ENCODE data around the gene TRIM28. TPM values are rescaled to one million over a fixed set of nuclear protein-coding genes. Genes with fewer than 3 reads are reported as not detected.
A peak's percentile ranks its signal among the peaks of the same experiment; 100 is the strongest.
"Not testable (repeated sequence)": the region's sequence is repeated elsewhere in the genome, so short reads cannot be mapped to it uniquely, and the experiment has no call there.

Gene TRIM28
- total and polyA plus RNA-seq, 12 donors: 161 to 302 (median 240) TPM

DNA sequence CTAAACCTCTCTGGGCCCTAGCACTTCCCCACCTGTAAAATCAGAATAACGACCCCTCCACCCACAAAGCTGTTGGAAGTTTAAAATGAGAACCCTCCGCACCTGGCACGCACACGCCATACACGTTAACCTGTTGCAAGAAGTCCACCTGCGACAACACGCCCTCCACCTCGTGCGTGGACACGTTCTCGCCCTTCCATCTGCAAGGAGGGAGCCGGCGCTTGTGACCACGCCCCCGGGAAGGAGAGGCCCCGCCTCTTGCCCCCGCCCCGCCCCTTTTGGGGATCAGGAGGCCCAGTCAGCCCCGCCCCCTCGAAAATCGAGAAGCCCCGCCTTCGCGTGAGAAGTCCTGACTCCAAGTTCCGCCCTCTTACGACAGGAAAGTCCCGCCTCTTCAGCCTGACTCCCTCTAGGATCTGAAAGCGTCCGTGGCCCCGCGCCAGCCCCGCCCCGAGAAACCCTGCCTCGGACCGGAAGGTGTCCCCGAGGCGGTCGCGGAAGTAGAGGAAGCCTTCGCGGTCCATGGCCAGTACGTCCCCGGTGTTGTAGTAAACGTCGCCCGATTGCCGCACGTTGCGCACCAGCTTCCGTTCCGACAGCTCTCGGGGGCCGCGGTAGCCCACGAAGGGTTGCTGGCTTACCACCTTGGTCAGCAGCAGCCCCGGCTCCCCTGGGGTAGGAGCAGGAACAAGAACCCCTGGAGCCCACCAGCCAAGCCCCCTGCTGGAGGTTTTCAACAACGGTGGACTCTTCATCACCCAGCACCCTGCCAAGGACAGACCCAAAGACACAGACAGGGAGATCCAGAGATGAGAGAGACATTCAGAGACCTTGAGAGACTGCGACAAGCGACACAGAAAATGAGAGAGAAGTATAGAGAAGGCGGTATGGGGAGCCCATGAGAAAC lies 44.6 kb upstream of the TRIM28 start:
- H3K27me3 ChIP-seq: no peaks in the 10 kb centered on the region
- DNase-seq: peak; percentile 99 to 100 (median 100)
- peaks cover 6 to 15% of the 10 kb centered on the region in 2 donors for H3K4me1 ChIP-seq (replicated peaks in 1 of 2)
- no peaks in the 10 kb centered on the region for H3K36me3 ChIP-seq (replicated peaks in 1 of 2)
- TF ChIP-seq, protein P1, sequence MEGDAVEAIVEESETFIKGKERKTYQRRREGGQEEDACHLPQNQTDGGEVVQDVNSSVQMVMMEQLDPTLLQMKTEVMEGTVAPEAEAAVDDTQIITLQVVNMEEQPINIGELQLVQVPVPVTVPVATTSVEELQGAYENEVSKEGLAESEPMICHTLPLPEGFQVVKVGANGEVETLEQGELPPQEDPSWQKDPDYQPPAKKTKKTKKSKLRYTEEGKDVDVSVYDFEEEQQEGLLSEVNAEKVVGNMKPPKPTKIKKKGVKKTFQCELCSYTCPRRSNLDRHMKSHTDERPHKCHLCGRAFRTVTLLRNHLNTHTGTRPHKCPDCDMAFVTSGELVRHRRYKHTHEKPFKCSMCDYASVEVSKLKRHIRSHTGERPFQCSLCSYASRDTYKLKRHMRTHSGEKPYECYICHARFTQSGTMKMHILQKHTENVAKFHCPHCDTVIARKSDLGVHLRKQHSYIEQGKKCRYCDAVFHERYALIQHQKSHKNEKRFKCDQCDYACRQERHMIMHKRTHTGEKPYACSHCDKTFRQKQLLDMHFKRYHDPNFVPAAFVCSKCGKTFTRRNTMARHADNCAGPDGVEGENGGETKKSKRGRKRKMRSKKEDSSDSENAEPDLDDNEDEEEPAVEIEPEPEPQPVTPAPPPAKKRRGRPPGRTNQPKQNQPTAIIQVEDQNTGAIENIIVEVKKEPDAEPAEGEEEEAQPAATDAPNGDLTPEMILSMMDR (IDR thresholded peaks at IDR 0.05): peak in 3 of 6 experiments; percentile 29 to 54 (median 33)
- peak; percentile 24 to 63 for TF ChIP-seq POLR2A (IDR thresholded peaks at IDR 0.05)
- WGBS, 4 donors: 1 to 3% (median 2%) methylated on average over 34 to 59 of the region's 60 CpGs
- intact Hi-C loops (cut with DNase I): no loop called here
- peak overlapping the region in 4 of 5 donors; percentile 54 to 81 (median 76) for H3K27ac ChIP-seq
- peak overlapping the region; percentile 16 to 65 (median 48) for H3K4me3 ChIP-seq
- H3K9me3 ChIP-seq (replicated peaks in 1 of 3): no peaks in the 10 kb centered on the region

DNA sequence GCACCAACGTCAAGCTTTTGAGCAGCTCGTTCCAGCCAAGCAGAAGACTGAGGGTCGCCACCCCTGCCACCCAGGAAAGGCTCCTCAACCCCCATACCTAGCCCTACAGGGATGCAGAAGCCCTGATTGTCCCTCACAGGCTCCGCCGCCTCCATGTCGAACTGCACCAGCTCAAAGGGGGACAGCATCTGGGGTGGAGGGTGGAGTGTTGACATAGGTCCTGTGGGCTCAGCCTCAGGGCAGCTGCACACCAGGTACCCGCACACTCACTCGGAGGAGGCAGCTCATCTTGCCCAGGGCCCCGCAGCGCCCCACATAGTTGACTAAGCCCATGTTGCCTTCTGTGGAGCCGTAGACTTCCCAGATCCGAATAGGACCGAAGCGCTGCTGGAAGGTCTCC lies 43.6 kb upstream of the TRIM28 start:
- no peak overlapping the region for H3K27ac ChIP-seq
- intact Hi-C loops (cut with DNase I): no loop called here
- H3K27me3 ChIP-seq: no peaks in the 10 kb centered on the region
- TF ChIP-seq POLR2A (IDR thresholded peaks at IDR 0.05): no peak
- TF ChIP-seq, protein P1 (IDR thresholded peaks at IDR 0.05): no peak
- peak overlapping the region in 1 of 4 donors; percentile 60 for H3K4me3 ChIP-seq
- peaks cover 6 to 15% of the 10 kb centered on the region in 2 donors for H3K4me1 ChIP-seq (replicated peaks in 1 of 2)
- WGBS, 4 donors: 92 to 95% (median 93%) methylated on average over 10 to 14 of the region's 14 CpGs
- no peaks in the 10 kb centered on the region for H3K36me3 ChIP-seq (replicated peaks in 1 of 2)
- H3K9me3 ChIP-seq (replicated peaks in 1 of 3): no peaks in the 10 kb centered on the region
- peak in 1 of 7 donors; percentile 22 for DNase-seq

DNA sequence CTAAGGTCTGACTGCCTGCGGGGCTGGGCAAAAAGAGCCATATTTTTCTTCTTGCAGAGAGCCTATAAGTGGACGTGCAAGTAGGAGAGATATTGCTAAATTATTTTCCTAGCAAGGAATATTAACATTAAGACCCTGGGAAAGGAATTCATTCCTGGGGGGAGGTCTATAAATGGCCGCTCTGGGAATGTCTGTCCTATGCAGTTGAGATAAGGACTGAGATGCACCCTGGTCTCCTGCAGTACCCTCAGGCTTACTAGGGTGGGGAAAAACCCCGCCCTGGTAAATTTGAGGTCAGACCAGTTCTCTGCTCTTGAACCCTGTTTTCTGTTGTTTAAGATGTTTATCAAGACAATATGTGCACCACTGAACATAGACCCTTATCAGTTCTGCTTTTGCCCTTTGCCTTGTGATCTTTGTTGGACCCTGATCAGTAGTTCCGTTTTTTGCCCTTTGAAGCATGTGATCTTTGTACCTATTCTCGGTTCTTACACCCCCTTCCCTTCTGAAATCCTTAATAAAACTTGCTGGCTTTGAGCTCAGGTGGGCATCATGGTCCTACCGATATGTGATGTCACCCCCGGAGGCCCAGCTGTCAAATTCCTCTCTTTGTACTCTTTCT lies 36.2 kb upstream of the TRIM28 start:
- H3K9me3 ChIP-seq (replicated peaks in 1 of 3); intact Hi-C loops (cut with DNase I): not testable (repeated sequence)
- WGBS, 4 donors: 65 to 78% (median 73%) methylated on average over 7 to 8 of the region's 8 CpGs

DNA sequence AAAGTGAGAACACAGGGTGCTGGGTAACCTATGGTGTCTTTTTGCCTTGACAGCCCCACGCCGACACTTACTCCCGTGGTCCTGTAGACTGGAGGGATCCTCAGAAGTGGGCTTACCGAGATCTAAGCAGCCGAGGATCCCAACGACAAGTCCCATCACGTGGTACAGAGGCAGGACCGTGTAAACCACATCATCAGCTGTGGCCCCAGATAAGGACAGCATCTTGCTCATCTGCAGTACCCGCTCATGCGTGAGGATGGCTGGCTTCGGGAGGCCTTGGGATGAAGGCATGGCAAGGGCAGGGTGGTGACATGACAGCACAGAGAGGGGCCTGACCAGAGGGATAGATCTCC lies 34.2 kb upstream of the TRIM28 start:
- intact Hi-C loops (cut with DNase I): no loop called here
- Histone ChIP-seq H3K4me1 (replicated peaks in 1 of 2) (peaks cover 9 to 12% of the 10 kb centered on the region in 2 donors), H3K4me3 (no peak overlapping the region), H3K27ac (no peak overlapping the region), H3K36me3 (replicated peaks in 1 of 2) (no peaks in the 10 kb centered on the region), H3K27me3 (no peaks in the 10 kb centered on the region), H3K9me3 (replicated peaks in 1 of 3) (no peaks in the 10 kb centered on the region)
- TF ChIP-seq, protein P1 (IDR thresholded peaks at IDR 0.05): no peak
- TF ChIP-seq POLR2A (IDR thresholded peaks at IDR 0.05): no peak
- no peak for DNase-seq
- WGBS, 4 donors: 71 to 90% (median 87%) methylated on average over 8 to 11 of the region's 11 CpGs

More for the DNA sequence above, 36.2 kb upstream of the TRIM28 start:
- DNase-seq; H3K4me1 ChIP-seq (replicated peaks in 1 of 2); H3K27ac ChIP-seq; H3K4me3 ChIP-seq; H3K27me3 ChIP-seq; H3K36me3 ChIP-seq (replicated peaks in 1 of 2): not testable (repeated sequence)

Data from adrenal gland (tissue), 12 donors.